Panc1 (cell line): ENCODE results near the gene CHTF8. TPM values are rescaled to one million over a fixed set of nuclear protein-coding genes. Genes with fewer than 3 reads are reported as not detected.

Source experiments
- ATAC-seq: fragments of 200-7000 bp; cut with Tn5 transposase; 2 replicates; pipeline ENCODE4 v1.9.1; 2020; ENCODE audit warnings: mild to moderate bottlenecking, moderate library complexity
- BruUV-seq: library from RNA; stranded (reverse); fragments of 400-500 nt; replicated peaks from 2 replicates; lab custom pipeline; 2021; lab: Mats Ljungman, UMichigan
- CTCF ChIA-PET: fragments of 300-600 bp; sonication (Branson Sonifier 250); formaldehyde crosslinking; loops from one replicate; lab custom pipeline; 2022; ENCODE audit warnings: antibody characterized with exemption; lab: Charles Lee
- POLR2A ChIA-PET: fragments of 300-600 bp; sonication (Branson Sonifier 250); formaldehyde crosslinking; loops from one replicate; lab custom pipeline; 2022; ENCODE audit warnings: antibody characterized with exemption; lab: Charles Lee
- DNase-seq: peaks from one replicate; pipeline ENCODE4 v3.0.0-alpha.2; 2010; ENCODE audit warnings: low read depth, low spot score
- H3K27ac ChIP-seq: 2 replicates; pipeline ENCODE4 v1.5.1; 2011; ENCODE audit warnings: mild to moderate bottlenecking, low read length, inconsistent platforms
- H3K27me3 ChIP-seq: fragments of 200-500 bp; sonication (Bioruptor generic); 2 replicates; pipeline ENCODE4 v1.6.0; 2014; ENCODE audit warnings: low read length, inconsistent platforms; ENCODE audit not compliant: control insufficient read depth, insufficient read depth
- H3K36me3 ChIP-seq: fragments of 200-500 bp; sonication (Bioruptor generic); 2 replicates; pipeline ENCODE4 v1.5.1; 2014; ENCODE audit warnings: inconsistent platforms, mild to moderate bottlenecking, low read length, moderate library complexity; ENCODE audit not compliant: control insufficient read depth, insufficient read depth
- H3K4me1 ChIP-seq: 2 replicates; pipeline ENCODE4 v1.5.1; 2011; ENCODE audit warnings: inconsistent platforms, mild to moderate bottlenecking, low read length, moderate library complexity; ENCODE audit not compliant: control insufficient read depth, insufficient read depth
- H3K4me3 ChIP-seq, 2 experiments: 2 replicates each; pipeline ENCODE4 v1.5.1; 2011 to 2012; ENCODE audit warnings: low read depth in 2 of 2, low read length in 2 of 2, mild to moderate bottlenecking in 2 of 2, inconsistent platforms in 1 of 2, moderate library complexity in 1 of 2
- H3K9me3 ChIP-seq: fragments of 200-500 bp; sonication (Bioruptor generic); 2 replicates; pipeline ENCODE4 v1.5.1; 2014; ENCODE audit warnings: low read depth, mild to moderate bottlenecking, inconsistent platforms, low read length, moderate library complexity; ENCODE audit not compliant: control insufficient read depth, insufficient read depth
- CTCF ChIP-seq: fragments of 450-650 bp; IDR thresholded peaks from 2 replicates; pipeline ENCODE4 v1.5.1; 2017; ENCODE audit warnings: mild to moderate bottlenecking
- POLR2AphosphoS5 ChIP-seq: IDR thresholded peaks from 2 replicates; pipeline ENCODE4 v1.6.1; 2012; ENCODE audit warnings: mild to moderate bottlenecking, low read depth, low read length, moderate library complexity
- REST ChIP-seq, 2 experiments: IDR thresholded peaks; 2 replicates each; pipeline ENCODE4 v1.6.1; 2011 to 2012; ENCODE audit warnings: low read depth in 2 of 2, control low read depth in 1 of 2, low read length in 1 of 2, mild to moderate bottlenecking in 1 of 2, moderate library complexity in 1 of 2; ENCODE audit not compliant: insufficient read depth in 1 of 2
- SIN3A ChIP-seq: IDR thresholded peaks from 2 replicates; pipeline ENCODE4 v1.6.1; 2012; ENCODE audit warnings: low read depth, mild to moderate bottlenecking, low read length, moderate library complexity, borderline replicate concordance; ENCODE audit not compliant: insufficient read depth
- TCF7L2 ChIP-seq: IDR thresholded peaks from 2 replicates; pipeline ENCODE4 v1.6.1; 2011; ENCODE audit warnings: mild to moderate bottlenecking, low read depth, low read length, inconsistent platforms
- in situ Hi-C: cut with HindIII; loops from 2 replicates; pipeline ENCODE4 v1.10.0; 2016; ENCODE audit warnings: low sequenced_read_pairs, low pct_unique_long_range_greater_than_20kb
- intact Hi-C: fragments of 100-400 bp; cut with micrococcal nuclease; formaldehyde crosslinking; loops from one replicate; pipeline ENCODE4 v1.10.0; 2022; ENCODE audit not compliant: unreplicated experiment
- total RNA-seq: library from RNA; stranded (reverse); gene quantifications from one replicate; pipeline ENCODE4 v1.2.1, GENCODE V29; 2021; ENCODE audit not compliant: unreplicated experiment

The CHTF8 gene
- total RNA-seq, 1 experiment from 2014 or later, result 116 TPM

GRCh38 chr16:69106491-69107315 is 25.7 kb downstream of the CHTF8 start:
- peak; percentile 26; the same call in 1 of the 2 replicates for ATAC-seq
- in situ Hi-C loops, result no loop called here

More at GRCh38 chr16:69106491-69107315, 25.7 kb downstream of the CHTF8 start:
- H3K27me3 ChIP-seq, result no peaks in the 10 kb centered on the region
- no peaks in the 10 kb centered on the region for H3K9me3 ChIP-seq
- ChIA-PET CTCF (no interaction called here), POLR2A (no interaction called here)
- intact Hi-C loops, result loop anchor here (5.0 kb wide), 1 partner anchor 204 kb away; no protein-coding TSS in a partner anchor
- H3K4me1 ChIP-seq, result peaks cover 17% of the 10 kb centered on the region
- H3K36me3 ChIP-seq, result no peaks in the 10 kb centered on the region
- TF ChIP-seq SIN3A (no peak), TCF7L2 (no peak), REST (IDR thresholded peaks at IDR 0.05; ENCODE audit: insufficient read depth in 1 of 2, low read depth in 2 of 2, low read length in 1 of 2) (no peak), POLR2AphosphoS5 (no peak), CTCF (no peak; the same call in 1 of the 2 replicates)
- BruUV-seq, result no TSS peak
- peak overlapping the region; percentile 58 to 64 for H3K4me3 ChIP-seq
- no peak for DNase-seq
- H3K27ac ChIP-seq, result 0 out of 2 replicates have a peak overlapping the region, but pooled peaks have one; percentile 39
